CD1c-positive myeloid dendritic cell (primary cell): Measurements from ENCODE around the gene GABRP.
"Not testable (repeated sequence)": the region's sequence is repeated elsewhere in the genome, so short reads cannot be mapped to it uniquely, and the experiment has no call there.

Source experiments
- DNase-seq: peaks from one replicate; pipeline ENCODE4 v3.0.0-alpha.2; 2016; ENCODE audit errors: extremely low spot score

The GABRP gene, protein sequence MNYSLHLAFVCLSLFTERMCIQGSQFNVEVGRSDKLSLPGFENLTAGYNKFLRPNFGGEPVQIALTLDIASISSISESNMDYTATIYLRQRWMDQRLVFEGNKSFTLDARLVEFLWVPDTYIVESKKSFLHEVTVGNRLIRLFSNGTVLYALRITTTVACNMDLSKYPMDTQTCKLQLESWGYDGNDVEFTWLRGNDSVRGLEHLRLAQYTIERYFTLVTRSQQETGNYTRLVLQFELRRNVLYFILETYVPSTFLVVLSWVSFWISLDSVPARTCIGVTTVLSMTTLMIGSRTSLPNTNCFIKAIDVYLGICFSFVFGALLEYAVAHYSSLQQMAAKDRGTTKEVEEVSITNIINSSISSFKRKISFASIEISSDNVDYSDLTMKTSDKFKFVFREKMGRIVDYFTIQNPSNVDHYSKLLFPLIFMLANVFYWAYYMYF

DNA sequence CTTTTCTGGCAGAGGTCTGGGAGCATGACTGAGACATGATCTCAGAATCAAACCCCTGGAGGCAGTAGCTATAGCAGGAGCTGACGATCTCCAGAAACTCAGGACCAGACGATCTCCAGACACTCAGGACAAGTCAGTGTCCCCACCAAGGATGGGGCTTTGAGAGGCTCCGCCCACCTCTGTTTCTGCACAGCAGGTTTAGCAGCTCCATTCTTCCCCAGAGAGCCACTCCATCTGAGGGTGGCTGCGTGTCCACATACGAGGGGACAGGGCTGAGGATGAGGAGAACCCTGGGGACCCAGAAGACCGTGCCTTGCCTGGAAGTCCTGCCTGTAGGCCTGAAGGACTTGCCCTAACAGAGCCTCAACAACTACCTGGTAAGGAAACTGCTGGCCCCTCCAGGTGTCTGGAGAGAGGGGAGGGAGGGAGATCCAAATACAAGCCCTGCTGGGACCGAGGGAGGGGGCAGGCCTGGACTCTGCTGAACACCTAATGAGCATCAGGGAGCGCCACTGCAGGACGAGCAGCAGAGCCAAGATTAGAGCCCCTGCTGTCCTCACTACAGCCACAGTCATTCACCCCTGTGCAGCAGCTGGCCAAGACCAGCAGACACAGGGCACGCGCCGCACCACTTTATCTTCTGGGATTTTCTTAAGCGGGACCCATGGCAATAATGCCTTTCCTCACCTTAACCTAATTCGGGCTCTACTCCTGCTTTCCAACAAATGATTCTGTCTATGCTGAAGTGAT, at the start of gene GABRP:
Gene GABRP, plus strand, starts transcription at position 228 of the 750 bp plus-strand sequence. CDS start 4,891 bp downstream, outside the sequence.
- no peak for DNase-seq

DNA sequence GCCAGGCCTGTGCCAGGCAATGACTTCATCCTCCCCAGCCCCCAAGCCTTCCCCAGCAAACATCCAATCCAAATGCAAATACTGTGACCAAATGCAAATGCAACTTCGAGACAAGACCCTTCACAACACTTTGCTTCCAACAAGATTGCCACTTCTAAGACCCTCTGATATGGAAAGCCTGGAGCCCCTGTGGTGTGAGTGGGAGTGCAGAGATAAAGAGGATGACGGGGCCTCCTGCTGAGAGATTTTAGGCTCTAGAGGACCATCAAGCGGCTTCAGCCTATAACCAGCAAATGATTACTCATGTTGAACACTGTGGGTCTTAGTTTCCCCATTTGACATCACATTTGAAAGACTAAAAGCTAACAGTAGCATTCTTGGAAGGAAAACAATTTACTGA, 46.6 kb upstream of the GABRP start:
- DNase-seq, result no peak

DNA sequence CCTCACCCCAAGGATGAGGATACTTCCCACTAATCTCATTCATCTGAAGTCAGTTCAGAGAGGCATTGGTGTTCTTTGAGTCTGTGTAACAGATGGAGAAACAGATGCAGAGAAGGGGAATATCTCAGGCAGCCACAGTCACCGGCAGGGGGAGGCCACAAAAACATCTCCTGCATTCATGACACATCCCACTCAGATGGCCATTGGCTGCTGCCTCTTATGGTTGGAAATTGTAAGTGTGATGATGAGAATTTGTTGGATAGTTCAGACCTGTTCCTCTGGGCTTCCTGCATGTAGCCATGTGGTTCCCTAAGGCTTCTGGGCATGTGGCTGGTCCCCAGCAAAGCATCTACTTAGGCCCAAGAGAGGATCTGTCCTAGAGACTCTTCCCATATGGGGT, 45.9 kb upstream of the GABRP start:
- DNase-seq, result no peak

DNA sequence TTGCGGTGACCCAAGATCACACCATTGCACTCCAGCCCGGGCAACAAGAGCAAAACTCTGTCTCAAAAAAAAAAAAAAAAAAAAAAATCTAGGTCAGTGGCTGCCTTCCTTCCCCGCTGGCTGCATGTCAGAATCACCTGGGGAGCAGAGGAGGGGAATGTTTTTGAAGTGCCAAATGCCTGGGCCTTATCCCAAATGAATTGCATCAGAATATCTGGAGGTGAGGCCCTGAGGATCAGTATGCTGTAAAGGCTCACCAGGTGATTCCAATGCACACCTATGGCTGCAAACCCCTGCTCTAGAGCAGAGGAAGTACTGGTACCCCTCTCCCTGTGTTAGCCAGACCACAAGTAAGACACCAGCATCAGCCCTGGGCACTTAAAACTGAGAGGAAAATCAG, 44.7 kb upstream of the GABRP start:
- no peak for DNase-seq

DNA sequence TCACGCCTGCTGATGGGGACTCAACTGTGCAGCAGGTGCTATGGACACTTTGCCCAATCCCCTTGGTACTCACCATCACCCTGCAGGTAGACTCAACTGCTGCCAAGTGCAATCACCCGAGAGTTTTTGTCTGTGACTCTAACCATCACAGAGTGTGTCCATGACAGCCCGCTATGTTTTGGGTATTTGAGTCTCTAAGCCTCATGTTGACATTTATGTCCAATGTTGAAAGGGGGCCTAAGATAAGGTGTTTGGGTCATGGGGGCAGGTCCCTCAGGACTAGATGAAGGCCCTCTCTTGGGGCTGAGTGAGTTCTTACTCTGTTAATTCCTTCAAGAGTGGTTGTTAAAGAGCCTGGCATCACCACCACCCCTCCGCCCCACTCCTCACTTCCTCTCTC, 44.1 kb upstream of the GABRP start:
- DNase-seq, result no peak

DNA sequence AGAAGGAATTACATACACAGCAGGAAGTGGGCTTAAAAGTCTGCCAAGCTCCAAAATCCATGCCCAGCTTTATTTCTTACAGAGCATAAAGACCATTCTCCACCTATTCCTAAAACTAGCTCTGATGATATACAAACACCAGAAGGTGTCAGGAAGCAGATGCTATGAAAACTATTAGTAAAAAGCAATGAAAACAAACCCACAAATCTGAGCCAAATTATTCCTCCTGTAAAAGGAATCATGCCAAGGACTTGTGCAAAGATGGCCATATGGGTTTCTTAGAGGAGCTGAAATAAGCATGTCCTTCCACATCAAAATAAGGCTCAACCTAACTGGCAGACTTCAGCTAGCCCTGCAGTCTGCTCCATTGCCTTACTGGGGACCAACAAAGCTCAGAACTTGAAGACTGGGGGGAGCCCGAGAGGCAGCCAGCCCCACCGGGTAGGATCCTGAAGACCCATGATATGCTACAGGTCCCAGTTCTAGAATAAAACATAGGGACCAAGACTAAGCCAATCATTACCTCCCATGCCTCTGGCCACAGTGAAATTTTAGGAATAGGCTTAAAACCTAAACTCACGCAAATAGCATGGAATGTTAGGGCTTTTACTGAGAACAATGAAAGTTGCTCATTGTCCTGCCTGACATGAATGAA, 42.8 kb upstream of the GABRP start:
- no peak for DNase-seq

DNA sequence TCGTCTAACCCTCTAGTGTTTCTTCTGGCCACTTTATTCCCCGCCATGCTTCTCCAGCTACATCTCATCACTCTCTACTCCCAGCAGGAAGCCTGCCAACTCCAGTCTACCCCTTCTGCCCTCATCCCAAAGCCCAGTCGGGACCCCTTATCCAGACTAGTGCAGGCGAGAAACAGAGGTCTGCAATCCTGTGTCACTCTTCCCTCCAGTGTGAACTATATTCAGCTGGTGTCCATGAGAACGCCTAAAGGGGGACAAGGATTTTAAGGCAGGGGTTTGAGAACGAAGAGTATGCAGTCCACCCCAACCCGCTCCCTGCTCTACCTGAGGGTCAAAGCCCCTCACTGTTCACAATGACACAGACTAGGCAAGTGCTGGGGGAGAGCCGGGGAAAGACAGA, 41.7 kb upstream of the GABRP start:
- no peak for DNase-seq

DNA sequence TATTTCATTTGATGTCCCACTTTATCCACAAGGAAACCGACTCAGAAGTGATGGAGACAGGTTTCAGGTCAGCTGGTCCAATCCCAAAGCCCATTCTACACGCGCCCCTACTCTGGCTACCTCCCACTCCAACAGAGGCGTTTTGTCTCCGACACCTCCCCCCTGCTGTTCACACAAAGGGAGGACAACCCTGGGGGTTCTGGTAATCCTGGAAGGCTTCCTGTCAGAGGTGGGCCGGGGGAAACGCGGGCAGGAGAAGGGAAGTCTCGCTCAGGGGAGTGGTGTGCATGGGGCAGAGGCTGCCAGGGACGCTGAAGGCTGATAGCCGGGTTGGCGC, 39.7 kb upstream of the GABRP start:
- DNase-seq, result no peak

DNA sequence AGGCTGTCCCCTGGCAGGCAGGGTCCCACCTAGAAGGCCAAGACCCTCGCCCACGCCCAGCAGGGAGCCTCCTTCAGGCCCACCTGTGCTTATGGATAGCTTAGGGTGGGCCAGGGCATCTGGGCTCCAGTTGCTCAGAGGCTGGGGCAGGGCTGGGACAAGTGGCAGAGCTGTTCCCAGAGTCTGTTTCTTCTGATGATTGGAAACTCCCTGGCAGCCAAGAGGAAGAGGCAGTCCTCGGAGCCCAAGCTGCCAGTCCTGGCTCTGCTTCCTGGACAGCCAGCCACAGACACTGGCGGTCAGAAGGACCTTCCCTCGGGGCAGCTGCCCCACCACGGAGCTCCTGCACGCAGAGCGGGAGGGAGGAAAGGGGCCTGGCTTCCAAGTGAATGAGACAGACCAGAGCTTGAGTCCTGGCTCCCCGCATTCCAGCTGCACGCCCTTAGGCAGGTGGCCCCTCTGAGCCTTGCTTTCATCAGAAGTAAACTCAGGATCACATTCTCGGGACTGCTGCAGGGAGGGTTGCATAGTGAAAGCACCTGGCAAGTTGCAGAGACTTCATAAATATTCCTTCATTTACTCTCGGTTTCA, 37.9 kb upstream of the GABRP start:
- DNase-seq, result no peak

DNA sequence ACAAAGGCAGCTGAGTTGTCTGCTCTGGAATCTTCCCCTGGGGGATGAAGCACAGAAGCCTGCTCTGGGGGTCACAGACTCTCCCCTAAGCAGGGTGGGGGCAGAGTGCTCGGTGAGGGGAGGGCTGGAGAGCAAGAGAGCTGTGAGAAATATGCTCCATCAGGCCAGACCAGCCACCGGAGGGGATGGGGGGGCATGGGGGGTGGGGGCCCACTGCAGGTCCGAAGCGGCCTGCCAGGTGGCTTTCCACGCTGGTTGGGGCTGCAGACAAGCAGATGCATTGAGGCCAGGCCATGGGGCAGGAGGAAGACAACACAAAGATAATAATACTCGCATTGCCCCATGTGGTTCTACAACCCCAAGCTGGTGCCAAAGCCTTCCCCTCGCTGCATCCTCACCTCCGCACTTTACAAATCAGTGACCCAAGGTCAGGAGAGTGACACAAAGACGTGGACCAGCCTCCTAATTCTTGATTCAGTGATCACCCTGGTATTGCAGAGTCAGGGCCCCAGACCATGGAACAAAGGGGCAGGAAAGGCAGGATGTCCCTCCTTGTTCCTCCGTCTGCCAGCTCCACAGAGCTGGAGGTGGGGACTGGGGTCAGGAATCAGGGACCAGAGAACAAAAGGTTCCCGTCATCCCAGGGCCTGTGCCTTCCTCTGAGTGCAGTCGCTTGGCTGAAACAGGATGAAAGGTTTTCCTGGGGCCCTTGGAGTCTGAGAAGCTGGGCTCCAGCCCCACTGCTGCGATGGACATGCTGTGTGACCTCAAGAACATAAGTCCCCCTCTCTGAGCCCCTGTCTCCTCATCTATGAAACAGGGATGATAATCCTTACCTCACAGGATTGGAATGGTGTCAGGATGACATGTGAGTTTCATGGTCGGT, 37.2 kb upstream of the GABRP start:
- DNase-seq, result no peak

DNA sequence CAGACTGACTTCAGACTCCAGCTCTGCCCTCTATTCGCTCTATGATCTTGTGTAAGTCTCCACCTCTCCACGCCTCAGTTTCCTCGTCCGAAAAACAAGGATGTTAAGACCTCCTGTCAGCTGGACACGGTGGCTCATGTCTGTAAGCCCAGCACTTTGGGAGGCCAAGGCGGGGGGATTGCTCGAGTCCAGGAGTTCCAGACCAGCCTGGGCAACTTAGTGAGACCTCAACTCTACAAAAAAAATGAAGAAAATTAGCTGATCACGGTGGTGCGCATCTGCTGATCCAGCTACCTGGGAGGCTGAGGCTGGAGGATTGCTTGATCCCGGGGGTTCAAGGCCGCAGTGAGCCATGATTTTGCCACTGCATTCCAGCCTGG, 36.6 kb upstream of the GABRP start:
- no peak for DNase-seq

DNA sequence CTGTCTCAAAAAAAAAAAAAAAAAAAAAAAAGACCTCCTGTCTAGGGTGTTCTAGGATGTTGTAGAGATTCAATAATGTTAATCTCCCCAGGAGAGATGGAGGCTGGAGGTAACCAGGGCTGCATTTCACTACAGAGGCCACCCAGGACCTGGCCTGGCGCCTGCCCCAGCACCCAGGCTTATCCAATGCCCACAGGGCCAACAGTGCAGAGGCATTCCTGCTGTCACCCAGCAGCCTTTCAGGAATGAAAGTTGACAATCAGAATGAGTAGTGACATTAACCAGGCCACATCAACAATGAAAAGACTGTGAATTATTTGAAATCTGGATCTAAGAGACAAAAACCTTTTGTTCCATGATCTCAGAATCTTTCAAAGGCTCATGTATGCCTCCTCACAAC, 36.2 kb upstream of the GABRP start:
- DNase-seq, result no peak

DNA sequence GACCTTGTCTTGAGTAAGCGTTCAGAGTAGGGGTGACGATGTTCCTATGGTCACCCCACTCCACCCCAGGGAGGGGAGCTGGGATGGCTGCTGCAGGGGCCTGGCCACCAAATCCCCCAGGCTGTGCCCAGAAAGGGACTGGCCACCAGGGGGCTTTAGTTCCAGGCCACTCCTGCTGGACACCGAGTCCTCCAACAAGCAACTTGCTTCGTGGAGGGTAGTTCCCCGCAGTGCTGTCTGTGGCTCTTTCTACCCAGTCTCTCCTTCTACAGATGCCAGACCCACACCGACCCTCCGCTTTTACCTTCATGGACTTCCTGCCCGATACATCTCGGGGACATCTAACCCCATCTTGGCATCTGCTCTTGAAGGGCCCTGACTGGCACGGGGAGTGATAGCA, 35.7 kb upstream of the GABRP start:
- no peak for DNase-seq

DNA sequence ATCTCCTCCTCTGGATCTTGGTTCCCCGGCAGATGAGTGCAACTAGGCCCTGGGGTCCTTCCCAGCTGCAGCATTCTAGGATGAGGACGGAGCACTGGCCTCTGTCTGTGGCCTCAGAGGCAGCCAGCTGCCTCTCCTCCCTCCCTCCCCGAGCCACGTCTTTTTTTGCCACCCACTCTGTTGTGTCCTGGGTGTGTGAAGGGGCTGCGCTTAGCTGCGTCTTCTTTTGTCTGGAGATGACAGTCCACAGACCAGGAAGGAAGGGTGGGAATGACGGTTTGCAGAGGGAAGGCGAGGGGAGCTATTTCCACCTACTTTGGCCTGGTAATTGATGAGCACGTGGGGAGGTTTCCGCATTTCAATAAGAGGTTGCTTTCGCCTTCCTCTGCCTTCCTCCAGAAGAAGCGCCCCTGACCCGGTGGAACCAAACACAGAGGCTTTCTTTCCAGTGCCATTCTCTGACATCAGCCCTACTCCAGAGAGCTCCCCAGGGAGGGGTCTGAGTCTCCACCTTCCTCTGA, 34.5 kb upstream of the GABRP start:
- no peak for DNase-seq

DNA sequence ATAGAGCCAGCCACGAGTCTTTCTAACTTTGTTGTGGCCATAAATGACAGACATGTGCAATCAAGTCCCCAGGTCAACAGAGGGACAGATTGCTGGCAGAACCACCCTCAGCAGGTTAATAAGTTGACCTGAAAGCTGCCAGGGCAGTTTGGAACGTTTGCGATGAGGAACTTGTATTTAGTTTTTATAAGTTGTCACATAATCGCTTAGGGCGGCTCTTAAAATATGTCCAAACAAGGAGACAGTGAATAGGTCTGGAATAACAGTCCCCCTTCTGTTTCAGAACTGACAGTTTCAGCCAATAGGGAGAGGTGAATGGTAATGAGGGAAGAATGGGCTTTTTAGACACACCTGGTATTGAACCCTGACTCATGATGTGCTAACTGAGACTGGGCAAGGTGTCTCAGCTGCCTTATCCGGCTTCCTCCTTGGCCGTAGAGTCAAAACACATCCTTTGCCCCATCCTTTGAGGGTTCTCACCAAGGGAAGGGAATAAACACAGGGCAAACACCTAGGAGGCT, 33.6 kb upstream of the GABRP start:
- DNase-seq, result no peak

DNA sequence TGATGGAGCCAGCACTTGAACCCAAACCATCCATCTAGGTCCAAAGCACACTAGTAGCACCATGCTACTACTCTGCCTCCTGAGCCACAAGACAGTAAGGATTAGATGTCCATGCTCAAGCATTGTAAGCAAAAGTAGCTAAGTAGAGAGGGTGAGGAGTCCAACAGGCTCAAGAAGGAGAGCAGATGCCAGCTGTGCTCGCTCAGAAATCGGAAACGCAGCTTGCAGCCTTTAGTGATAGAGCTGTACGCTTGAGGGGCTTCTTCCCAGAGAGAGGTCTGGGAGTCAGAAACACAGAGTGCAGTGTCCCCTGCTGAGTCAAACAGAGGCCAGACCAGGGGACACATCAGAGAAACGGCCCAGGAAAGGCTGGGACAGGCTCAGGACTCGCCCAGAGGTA, 32.7 kb upstream of the GABRP start:
- no peak for DNase-seq

DNA sequence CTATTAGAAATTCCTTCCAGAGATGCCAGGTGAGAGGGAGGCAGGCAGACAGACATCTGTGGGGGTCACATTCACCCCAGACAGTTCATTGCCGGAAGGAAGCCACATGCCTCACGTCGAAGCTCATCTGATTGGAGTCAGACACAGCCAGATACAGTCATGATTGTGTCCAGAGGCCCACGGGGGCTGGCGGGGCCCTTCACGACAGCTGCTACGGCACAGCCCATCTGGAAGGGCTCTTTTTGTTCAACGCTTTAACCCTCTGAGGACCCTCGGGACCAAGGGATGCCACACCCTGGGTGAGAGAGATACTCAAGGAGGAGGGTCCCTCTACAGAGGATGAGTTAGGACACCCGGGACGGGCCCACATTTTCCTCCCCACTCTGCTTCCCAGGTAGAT, 31.9 kb upstream of the GABRP start:
- DNase-seq, result no peak

DNA sequence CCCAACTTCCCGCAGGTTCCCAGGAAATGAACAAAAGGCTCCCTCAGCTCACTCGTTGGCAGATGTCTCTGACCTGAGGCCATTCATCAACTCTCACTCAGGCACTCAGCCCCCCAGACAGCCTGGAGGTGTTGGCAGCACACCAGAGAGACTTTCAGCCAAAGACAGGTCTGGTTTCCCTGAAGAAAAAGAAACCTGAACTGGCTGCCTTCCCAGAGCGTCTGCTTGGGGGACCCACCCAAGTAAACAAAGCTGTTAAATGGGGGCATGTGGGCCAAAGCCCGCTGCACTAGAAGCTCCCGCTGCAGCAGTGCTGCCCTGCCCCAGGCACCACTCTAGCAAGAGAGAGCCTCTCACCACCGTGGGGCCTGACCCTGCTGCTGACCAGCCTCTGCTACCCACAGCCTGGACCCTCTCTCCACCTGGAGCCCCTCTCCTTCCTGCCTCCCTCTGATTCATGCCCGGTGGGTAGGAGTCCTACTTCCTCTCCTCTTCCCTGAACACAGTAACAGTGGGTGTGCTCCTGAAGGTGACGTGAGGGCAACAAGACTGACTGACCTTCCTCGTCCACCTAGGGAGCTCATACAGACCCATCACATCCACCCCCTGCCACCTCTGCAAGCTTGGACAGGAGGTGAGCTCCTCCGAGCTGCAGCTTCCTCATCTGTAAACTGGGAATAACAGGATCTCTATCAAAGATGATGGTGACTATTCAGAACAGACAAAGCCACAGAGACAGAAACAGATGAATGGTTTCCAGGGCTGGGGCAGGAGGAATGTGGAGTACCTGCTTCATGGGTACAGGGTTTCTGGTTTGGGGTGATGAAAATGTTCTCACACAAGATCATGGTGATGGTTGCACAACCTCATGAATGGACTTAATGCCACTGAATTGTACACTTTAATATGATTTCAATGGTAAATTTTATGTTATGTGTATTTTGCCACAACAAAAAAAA, 31.0 kb upstream of the GABRP start:
- DNase-seq, result no peak

DNA sequence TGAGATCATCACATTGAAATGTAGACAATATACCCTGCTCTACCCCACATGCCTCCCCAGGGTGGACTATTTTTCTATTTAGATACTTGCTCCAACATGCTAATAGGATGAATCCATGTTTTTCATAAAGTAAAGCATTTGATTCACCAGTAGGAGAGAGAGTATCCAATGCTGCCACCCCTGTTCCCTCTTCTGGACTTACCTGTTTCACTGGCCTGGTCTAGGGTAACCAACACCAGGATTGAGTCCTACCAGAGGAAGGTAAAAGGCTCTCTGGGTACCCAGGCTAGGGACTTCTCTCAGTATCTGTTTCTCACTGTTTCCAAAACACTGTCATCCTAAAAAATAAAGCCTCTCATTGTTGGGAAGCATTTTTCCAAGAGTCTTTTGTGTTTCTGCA, 30.2 kb upstream of the GABRP start:
- no peak for DNase-seq

DNA sequence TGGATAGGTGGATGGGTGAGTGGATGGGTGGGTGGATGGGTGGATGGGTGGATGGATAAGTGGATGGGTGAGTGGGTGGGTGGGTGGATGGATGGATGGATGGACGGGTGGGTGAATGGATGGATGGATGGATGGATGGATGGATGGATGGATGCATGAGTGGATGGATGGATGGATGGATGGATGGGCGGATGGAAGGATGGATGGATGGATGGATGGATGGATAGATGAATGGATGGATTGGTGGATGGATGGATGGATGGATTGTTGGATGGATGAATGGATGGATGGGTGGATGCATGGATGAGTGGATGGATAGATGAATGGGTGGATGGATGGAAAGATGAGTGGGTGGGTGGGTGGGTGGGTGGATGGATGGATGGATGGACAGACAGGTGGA, 29.0 kb upstream of the GABRP start:
- DNase-seq, result not testable (repeated sequence)
